Measurements from ENCODE around the gene SLC3A2.
"Not testable (repeated sequence)": the region's sequence is repeated elsewhere in the genome, so short reads cannot be mapped to it uniquely, and the experiment has no call there.

Gene SLC3A2

GRCh38 chr11:62933750-62934495, 53.2 kb downstream of the SLC3A2 start:
- DNase-seq = no peak

GRCh38 chr11:62934496-62934785, 53.7 kb downstream of the SLC3A2 start:
- DNase-seq = no peak

GRCh38 chr11:62937528-62937927, 56.8 kb downstream of the SLC3A2 start:
- not testable (repeated sequence) for DNase-seq
